Measurements from ENCODE around the gene SPATS2L. TPM values are rescaled to one million over a fixed set of nuclear protein-coding genes. Genes with fewer than 3 reads are reported as not detected.

Gene SPATS2L
- total and polyA plus RNA-seq, 2 of the 13 experiments (the other 11 are each of a cell fraction or from before 2014, with no cell fraction given): 154 to 212 TPM

DNA sequence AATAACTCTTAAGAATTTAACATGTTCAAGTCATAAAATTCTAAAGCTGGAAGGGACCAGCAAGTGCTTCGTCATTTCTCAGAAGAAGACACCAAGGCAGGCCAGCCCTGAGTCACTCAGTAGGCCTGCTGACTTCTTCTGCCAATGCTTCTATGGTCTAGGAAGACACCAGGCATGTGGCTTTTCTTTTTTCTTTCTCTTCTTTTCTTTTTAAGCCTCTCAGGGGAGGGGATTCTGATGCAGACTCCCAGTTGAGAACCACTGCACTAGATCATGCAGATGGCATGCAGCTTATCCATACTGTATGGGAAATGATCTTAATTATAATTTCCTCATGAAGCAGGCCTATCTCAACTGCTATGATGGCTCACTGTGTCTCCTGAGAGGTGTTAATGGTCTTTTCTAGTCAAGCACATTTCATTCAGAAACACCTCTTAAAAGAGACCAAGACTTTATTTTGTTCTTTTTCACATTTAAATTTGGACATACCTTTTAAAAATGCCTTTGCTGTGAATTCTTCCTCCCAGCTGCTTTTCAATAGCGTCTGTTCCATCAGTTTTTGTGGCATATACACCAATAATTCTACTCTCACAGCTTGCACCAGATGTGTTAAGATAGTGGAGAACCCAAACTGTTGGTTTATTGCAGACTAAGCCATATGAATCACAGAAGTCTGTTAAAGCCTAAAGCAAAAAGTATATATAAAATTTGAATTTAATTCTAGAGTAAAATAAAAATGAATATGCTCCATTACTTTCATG is 192.1 kb downstream of the SPATS2L start:
- intact Hi-C loops (cut with micrococcal nuclease; ENCODE audit: unreplicated experiment): no loop called here
- CTCF ChIA-PET (ENCODE audit: low intra/inter-chr PET ratio, low total read pairs): no interaction called here
- ATAC-seq (no peak), FAIRE-seq (no peak), DNase-seq (ENCODE audit: low spot score) (no peak)
- Histone ChIP-seq H3K27ac (ENCODE audit: extremely low read length, insufficient read depth, low read length) (no peak overlapping the region), H3K36me3 (replicated peaks in 1 of 2; ENCODE audit: control insufficient read depth in 1 of 2, insufficient read depth in 2 of 2, low read length in 2 of 2) (no peaks in the 10 kb centered on the region), H3K4me3 (replicated peaks in 1 of 3; ENCODE audit: insufficient read depth in 1 of 3, low read depth in 2 of 3, low read length in 3 of 3) (no peak overlapping the region), H2AFZ (ENCODE audit: low read length) (no peak overlapping the region), H3K9ac (ENCODE audit: insufficient read depth, low read depth, low read length) (no peak overlapping the region), H3K4me2 (ENCODE audit: low read depth, low read length) (no peak overlapping the region), H4K20me1 (ENCODE audit: insufficient read depth, low read length) (no peaks in the 10 kb centered on the region), H3K4me1 (ENCODE audit: insufficient read depth, low read length) (no peaks in the 10 kb centered on the region), H3K27me3 (ENCODE audit: control insufficient read depth in 1 of 2, insufficient read depth in 2 of 2, low read length in 2 of 2) (no peaks in the 10 kb centered on the region), H3K9me3 (ENCODE audit: low read length) (no peaks in the 10 kb centered on the region), H3K79me2 (ENCODE audit: insufficient read depth, low read length) (no peaks in the 10 kb centered on the region)
- in situ Hi-C loops (cut with HindIII; ENCODE audit: extremely low pct_ligation_motif_present, low pct_unique_long_range_greater_than_20kb): no loop called here
- no TSS peak for BruUV-seq (replicated peaks)
- POLR2A ChIA-PET: no interaction called here
- WGBS (ENCODE audit: low lambda C conversion rate): 93% methylated on average over 2 of the region's 2 CpGs
- TF ChIP-seq TFDP2 (CRISPR knock-in tag; IDR thresholded peaks at IDR 0.05) (no peak), ZNF75D (CRISPR knock-in tag; IDR thresholded peaks at IDR 0.05; ENCODE audit: borderline replicate concordance) (no peak), CHD4 (IDR thresholded peaks at IDR 0.05; ENCODE audit: borderline replicate concordance, low read length) (no peak), KLF9 (CRISPR knock-in tag; IDR thresholded peaks at IDR 0.05; ENCODE audit: low read depth) (no peak), ZNF737 (CRISPR knock-in tag; IDR thresholded peaks at IDR 0.05; ENCODE audit: borderline replicate concordance) (no peak), JUND (CRISPR knock-in tag; IDR thresholded peaks at IDR 0.05) (no peak), SMAD3 (CRISPR knock-in tag; IDR thresholded peaks at IDR 0.05) (no peak), HNRNPK (IDR thresholded peaks at IDR 0.05; ENCODE audit: low read depth, low read length, poor library complexity, severe bottlenecking) (no peak), U2AF1 (optimal IDR thresholded peaks at IDR 0.05; ENCODE audit: low read depth, low read length) (no peak), KMT2B (CRISPR knock-in tag; IDR thresholded peaks at IDR 0.05) (no peak), SAFB2 (CRISPR knock-in tag; IDR thresholded peaks at IDR 0.05; ENCODE audit: borderline replicate concordance, low read depth) (no peak), U2AF2 (IDR thresholded peaks at IDR 0.05; ENCODE audit: low read depth, low read length) (no peak), IKZF4 (CRISPR knock-in tag; IDR thresholded peaks at IDR 0.05; ENCODE audit: borderline replicate concordance, low read depth, not compliant biosample characterization) (no peak), ZNF510 (CRISPR knock-in tag; IDR thresholded peaks at IDR 0.05; ENCODE audit: low read depth) (no peak), ZC3H4 (CRISPR knock-in tag; IDR thresholded peaks at IDR 0.05; ENCODE audit: borderline replicate concordance) (no peak), RELA (CRISPR knock-in tag; IDR thresholded peaks at IDR 0.05) (no peak), FOXC1 (CRISPR knock-in tag; IDR thresholded peaks at IDR 0.05; ENCODE audit: borderline replicate concordance) (no peak)
- TF ChIP-seq, protein P1, sequence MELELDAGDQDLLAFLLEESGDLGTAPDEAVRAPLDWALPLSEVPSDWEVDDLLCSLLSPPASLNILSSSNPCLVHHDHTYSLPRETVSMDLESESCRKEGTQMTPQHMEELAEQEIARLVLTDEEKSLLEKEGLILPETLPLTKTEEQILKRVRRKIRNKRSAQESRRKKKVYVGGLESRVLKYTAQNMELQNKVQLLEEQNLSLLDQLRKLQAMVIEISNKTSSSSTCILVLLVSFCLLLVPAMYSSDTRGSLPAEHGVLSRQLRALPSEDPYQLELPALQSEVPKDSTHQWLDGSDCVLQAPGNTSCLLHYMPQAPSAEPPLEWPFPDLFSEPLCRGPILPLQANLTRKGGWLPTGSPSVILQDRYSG (CRISPR knock-in tag; IDR thresholded peaks at IDR 0.05): no peak
- TF ChIP-seq, protein P2, sequence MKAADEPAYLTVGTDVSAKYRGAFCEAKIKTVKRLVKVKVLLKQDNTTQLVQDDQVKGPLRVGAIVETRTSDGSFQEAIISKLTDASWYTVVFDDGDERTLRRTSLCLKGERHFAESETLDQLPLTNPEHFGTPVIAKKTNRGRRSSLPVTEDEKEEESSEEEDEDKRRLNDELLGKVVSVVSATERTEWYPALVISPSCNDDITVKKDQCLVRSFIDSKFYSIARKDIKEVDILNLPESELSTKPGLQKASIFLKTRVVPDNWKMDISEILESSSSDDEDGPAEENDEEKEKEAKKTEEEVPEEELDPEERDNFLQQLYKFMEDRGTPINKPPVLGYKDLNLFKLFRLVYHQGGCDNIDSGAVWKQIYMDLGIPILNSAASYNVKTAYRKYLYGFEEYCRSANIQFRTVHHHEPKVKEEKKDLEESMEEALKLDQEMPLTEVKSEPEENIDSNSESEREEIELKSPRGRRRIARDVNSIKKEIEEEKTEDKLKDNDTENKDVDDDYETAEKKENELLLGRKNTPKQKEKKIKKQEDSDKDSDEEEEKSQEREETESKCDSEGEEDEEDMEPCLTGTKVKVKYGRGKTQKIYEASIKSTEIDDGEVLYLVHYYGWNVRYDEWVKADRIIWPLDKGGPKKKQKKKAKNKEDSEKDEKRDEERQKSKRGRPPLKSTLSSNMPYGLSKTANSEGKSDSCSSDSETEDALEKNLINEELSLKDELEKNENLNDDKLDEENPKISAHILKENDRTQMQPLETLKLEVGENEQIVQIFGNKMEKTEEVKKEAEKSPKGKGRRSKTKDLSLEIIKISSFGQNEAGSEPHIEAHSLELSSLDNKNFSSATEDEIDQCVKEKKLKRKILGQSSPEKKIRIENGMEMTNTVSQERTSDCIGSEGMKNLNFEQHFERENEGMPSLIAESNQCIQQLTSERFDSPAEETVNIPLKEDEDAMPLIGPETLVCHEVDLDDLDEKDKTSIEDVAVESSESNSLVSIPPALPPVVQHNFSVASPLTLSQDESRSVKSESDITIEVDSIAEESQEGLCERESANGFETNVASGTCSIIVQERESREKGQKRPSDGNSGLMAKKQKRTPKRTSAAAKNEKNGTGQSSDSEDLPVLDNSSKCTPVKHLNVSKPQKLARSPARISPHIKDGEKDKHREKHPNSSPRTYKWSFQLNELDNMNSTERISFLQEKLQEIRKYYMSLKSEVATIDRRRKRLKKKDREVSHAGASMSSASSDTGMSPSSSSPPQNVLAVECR (CRISPR knock-in tag; IDR thresholded peaks at IDR 0.05; ENCODE audit: borderline replicate concordance): no peak
